Measurements from ENCODE around the gene VWA7. TPM values are rescaled to one million over a fixed set of nuclear protein-coding genes. Genes with fewer than 3 reads are reported as not detected.
"Not testable (repeated sequence)": the region's sequence is repeated elsewhere in the genome, so short reads cannot be mapped to it uniquely, and the experiment has no call there.

Gene VWA7
- total RNA-seq, 2 donors from 2014 or later: 0.68 to 0.78 TPM

- Histone ChIP-seq H3K9me3 (no peaks in the 10 kb centered on the region), H3K4me1 (ENCODE audit: control insufficient read depth in 1 of 2, low read depth in 2 of 2) (peaks cover 12 to 19% of the 10 kb centered on the region in 2 donors), H3K36me3 (no peaks in the 10 kb centered on the region), H3K27me3 (replicated peaks; ENCODE audit: insufficient read depth) (no peaks in the 10 kb centered on the region), H3K27ac (peak overlapping the region; percentile 91 to 92), H3K4me3 (peak overlapping the region; percentile 80)
- TF ChIP-seq CTCF (IDR thresholded peaks at IDR 0.05): no peak
- ATAC-seq (ENCODE audit: insufficient number of reproducible peaks, low FRiP score, low read depth) (no peak), DNase-seq (ENCODE audit: low spot score) (no peak)
Observed at GRCh38 chr6:31805939-31806469, 28.9 kb upstream of the VWA7 start.

- H3K4me1 ChIP-seq (ENCODE audit: control insufficient read depth in 1 of 2, low read depth in 2 of 2): peaks cover 19 to 25% of the 10 kb centered on the region in 2 donors
- not testable (repeated sequence) for H3K4me3 ChIP-seq; DNase-seq (ENCODE audit: low spot score); H3K27ac ChIP-seq; H3K36me3 ChIP-seq; ATAC-seq (ENCODE audit: insufficient number of reproducible peaks, low FRiP score, low read depth); H3K9me3 ChIP-seq; H3K27me3 ChIP-seq (replicated peaks; ENCODE audit: insufficient read depth)
Observed at GRCh38 chr6:31801031-31801927, 24.2 kb upstream of the VWA7 start.

GRCh38 chr6:31799781-31800180, 22.7 kb upstream of the VWA7 start:
- Histone ChIP-seq H3K9me3 (no peaks in the 10 kb centered on the region), H3K4me3 (no peak overlapping the region), H3K27me3 (replicated peaks; ENCODE audit: insufficient read depth) (no peaks in the 10 kb centered on the region), H3K36me3 (no peaks in the 10 kb centered on the region), H3K4me1 (ENCODE audit: control insufficient read depth in 1 of 2, low read depth in 2 of 2) (peaks cover 15 to 18% of the 10 kb centered on the region in 2 donors), H3K27ac (peak overlapping the region; percentile 87 to 89)
- ATAC-seq (ENCODE audit: insufficient number of reproducible peaks, low FRiP score, low read depth) (peak; percentile 39), DNase-seq (ENCODE audit: low spot score) (no peak)
- no peak for TF ChIP-seq CTCF (IDR thresholded peaks at IDR 0.05)

- H3K27ac ChIP-seq: peak overlapping the region in 1 of 2 donors; percentile 98
- no peak for TF ChIP-seq CTCF (IDR thresholded peaks at IDR 0.05)
- ATAC-seq (ENCODE audit: insufficient number of reproducible peaks, low FRiP score, low read depth): no peak
- no peaks in the 10 kb centered on the region for H3K9me3 ChIP-seq
- no peak overlapping the region for H3K4me3 ChIP-seq
- no peaks in the 10 kb centered on the region for H3K36me3 ChIP-seq
- H3K4me1 ChIP-seq (ENCODE audit: control insufficient read depth in 1 of 2, low read depth in 2 of 2): peaks cover 23 to 28% of the 10 kb centered on the region in 2 donors
- H3K27me3 ChIP-seq (replicated peaks; ENCODE audit: insufficient read depth): no peaks in the 10 kb centered on the region
- no peak for DNase-seq (ENCODE audit: low spot score)
Observed at GRCh38 chr6:31797588-31797987, 20.5 kb upstream of the VWA7 start.

DNA sequence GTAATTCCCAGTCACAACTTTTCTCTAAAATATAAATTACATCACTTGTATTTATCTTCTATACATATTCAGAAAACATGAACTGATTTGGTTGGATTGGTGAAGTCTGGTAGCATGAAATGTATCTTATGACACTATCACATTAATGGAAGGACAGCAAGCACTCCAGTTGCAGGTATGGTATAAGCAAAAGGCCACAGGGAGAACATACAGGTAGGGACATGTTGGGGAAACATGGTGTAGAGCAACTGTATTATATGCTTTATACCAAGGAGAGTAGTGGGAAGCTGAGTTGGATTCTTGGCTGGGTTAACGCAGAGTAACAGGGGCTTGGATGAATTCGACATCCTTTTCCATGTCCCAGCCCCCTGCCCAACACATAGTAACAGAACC, 19.9 kb upstream of the VWA7 start:
- DNase-seq (ENCODE audit: low spot score) (no peak), ATAC-seq (ENCODE audit: insufficient number of reproducible peaks, low FRiP score, low read depth) (no peak)
- no peak for TF ChIP-seq CTCF (IDR thresholded peaks at IDR 0.05)
- Histone ChIP-seq H3K36me3 (no peaks in the 10 kb centered on the region), H3K4me1 (ENCODE audit: control insufficient read depth in 1 of 2, low read depth in 2 of 2) (peaks cover 23 to 28% of the 10 kb centered on the region in 2 donors), H3K4me3 (no peak overlapping the region), H3K27ac (peak overlapping the region; percentile 14 to 98), H3K9me3 (no peaks in the 10 kb centered on the region), H3K27me3 (replicated peaks; ENCODE audit: insufficient read depth) (no peaks in the 10 kb centered on the region)
